GM19099 (cell line): ENCODE data around the gene BNIP3.

Experiments used
- POLR2A ChIP-seq: IDR thresholded peaks from 3 replicates; pipeline ENCODE4 v1.6.1; 2011; ENCODE audit warnings: low read depth; ENCODE audit not compliant: insufficient read length; ENCODE audit errors: extremely low read depth

BNIP3 gene

GRCh38 chr10:131933696-131934086 is 48.0 kb downstream of the BNIP3 start:
- no peak for TF ChIP-seq POLR2A

- no peak for TF ChIP-seq POLR2A
Observed at GRCh38 chr10:131933016-131933695, 48.6 kb downstream of the BNIP3 start.

GRCh38 chr10:131931981-131932380 is 49.7 kb downstream of the BNIP3 start:
- TF ChIP-seq POLR2A, result no peak

- no peak for TF ChIP-seq POLR2A
Observed at GRCh38 chr10:131930586-131931330, 51.0 kb downstream of the BNIP3 start.

- TF ChIP-seq POLR2A, result no peak
Observed at GRCh38 chr10:131930150-131930549, 51.6 kb downstream of the BNIP3 start.

GRCh38 chr10:131929122-131929845 is 52.4 kb downstream of the BNIP3 start:
- TF ChIP-seq POLR2A, result no peak

GRCh38 chr10:131928248-131929095 is 53.3 kb downstream of the BNIP3 start:
- no peak for TF ChIP-seq POLR2A

- no peak for TF ChIP-seq POLR2A
Observed at GRCh38 chr10:131926743-131927595, 54.8 kb downstream of the BNIP3 start.

- TF ChIP-seq POLR2A, result no peak
Observed at GRCh38 chr10:131926253-131926652, 55.5 kb downstream of the BNIP3 start.

GRCh38 chr10:131925716-131926115 is 56.0 kb downstream of the BNIP3 start:
- TF ChIP-seq POLR2A, result no peak

GRCh38 chr10:131925011-131925649 is 56.6 kb downstream of the BNIP3 start:
- TF ChIP-seq POLR2A, result no peak

GRCh38 chr10:131923038-131923756 is 58.5 kb downstream of the BNIP3 start:
- TF ChIP-seq POLR2A, result no peak

GRCh38 chr10:131921184-131921583 is 60.5 kb downstream of the BNIP3 start:
- no peak for TF ChIP-seq POLR2A

GRCh38 chr10:131920693-131921092 is 61.0 kb downstream of the BNIP3 start:
- TF ChIP-seq POLR2A, result no peak
